Hindlimb muscle (tissue), 1 donor: ENCODE results near the gene UBAC2. TPM values are rescaled to one million over a fixed set of nuclear protein-coding genes. Genes with fewer than 3 reads are reported as not detected.

ENCODE experiments used
- DNase-seq: peaks from one replicate; pipeline ENCODE4 v3.0.0-alpha.2; 2013
- polyA plus RNA-seq: library from polyadenylated mRNA; unstranded; fragments of 120-200 nt; gene quantifications from one replicate; pipeline ENCODE4 v1.2.1, GENCODE V29; 2013; ENCODE audit not compliant: insufficient read length

UBAC2 gene
- polyA plus RNA-seq, 1 donor: 89.7 TPM

DNA sequence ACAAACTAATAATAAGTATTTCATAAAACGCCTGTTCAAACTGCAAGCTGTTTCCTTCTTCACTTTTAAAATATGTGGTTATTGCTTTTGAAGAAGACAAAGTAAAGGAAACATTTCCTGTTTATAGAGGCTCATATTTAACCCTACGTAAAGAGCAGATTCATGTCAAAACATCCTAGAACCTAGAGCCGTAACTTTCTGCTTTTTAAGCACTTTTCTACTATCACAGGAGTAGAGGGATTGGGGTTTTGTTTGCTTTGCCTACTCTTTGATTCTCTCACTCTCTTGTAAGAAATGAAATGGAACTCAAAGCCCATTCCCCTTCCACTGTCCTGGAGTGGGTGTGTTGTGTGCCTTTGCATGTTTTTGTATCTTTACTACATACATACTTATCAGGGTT, 160.5 kb downstream of the UBAC2 start:
- DNase-seq: no peak

- no peak for DNase-seq
Observed at GRCh38 chr13:99362362-99362761, 161.7 kb downstream of the UBAC2 start.

DNA sequence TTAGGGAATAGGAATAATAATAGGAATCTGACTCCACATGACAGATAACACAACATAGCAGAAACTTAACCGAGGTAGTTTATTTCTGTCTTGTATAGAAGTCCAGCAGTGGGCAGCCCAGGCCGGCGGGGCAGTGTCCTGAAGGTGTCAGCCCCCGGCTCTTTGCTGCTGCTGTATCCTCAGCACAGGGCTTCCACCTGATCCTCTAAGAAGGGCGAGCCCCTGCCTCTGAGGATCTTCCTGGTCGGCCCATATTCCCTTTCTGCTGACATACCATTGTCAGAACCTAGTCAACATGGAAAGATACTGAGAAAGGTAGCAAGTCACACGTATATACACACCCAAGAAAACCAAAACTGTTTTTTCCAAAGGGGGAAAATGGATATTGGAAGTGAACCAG, 162.7 kb downstream of the UBAC2 start:
- DNase-seq: no peak

DNA sequence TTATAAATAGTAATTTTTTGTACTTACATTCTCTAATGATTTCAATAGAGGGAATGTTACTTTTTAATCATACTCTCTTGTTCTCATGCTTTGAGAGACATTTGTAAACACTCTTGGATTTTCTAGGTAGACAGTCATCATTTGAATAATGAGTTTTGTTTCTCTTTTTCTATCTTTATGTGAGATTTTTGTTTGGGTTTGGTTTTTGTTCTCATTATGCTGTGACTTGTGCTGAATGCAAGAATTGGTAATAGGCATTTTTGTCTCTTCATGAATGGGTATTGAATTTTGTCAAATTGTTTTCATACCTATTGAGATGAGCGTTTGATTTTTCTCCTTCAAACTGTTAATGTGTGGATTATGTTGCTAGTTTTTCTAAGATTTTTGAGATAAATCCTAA, 163.3 kb downstream of the UBAC2 start:
- no peak for DNase-seq

- DNase-seq: no peak
Observed at GRCh38 chr13:99366075-99366987, 165.7 kb downstream of the UBAC2 start.

DNA sequence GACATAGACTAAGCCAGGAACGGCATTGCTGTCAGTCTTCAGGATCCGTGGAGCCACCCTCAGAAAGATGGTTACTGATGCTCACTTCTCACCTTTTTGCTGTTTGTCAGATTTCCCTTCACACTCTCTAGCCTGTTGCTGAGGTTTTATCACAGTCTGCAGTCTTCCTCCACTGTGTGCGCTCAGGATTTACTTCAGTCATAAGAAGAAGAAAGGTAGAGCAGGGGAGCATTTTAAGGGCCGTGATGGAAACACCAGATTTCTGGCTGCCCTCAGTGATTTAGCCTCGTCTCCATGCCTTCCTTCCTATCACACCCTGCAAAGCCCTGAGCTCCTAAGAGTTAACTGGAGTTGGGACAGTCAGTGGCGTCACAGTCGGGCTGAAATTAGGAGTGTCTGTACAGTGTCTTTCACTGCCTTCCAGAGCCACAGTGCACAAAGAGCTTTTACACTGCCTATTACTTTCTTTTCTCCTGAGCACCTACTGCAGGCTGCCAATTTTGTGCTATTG, 166.5 kb downstream of the UBAC2 start:
- DNase-seq: no peak

GRCh38 chr13:99367663-99368448, 167.2 kb downstream of the UBAC2 start:
- DNase-seq: no peak

DNA sequence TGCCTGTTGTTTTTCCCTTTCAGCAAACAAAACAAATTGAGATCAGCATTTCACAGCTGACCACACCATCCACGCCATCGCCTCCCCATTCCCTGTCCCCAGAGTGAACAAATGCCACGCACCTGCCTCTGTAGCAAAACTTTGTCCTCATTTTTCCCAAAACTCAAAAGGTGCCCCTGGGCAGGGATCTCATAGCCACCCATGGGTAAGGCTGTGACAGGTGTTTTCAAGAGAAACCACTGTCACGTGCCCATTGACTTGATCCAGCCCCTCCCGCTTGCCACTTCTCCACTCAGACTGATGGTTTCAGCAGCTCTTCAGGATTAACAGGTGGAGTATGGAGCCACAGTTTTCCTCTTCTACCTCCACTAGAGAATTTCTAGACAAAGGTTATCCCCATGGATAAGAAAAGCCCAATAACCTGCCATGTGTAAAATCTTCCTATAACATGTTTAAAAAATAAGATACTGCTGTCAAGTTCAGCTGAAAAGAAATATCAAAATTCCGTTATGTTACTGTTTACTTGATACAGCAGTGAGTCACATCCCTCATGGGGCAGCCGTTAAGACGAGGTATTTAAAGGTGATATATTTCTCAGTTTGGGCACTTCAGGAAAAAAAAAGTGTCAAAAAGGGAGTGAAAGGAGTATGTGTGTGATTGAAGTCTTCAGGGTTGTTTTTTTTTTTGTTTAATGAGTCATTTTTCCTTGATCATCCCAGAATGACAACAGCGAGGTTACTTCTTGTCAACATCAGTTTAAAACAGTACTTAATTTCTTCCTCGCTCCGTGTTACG, 170.0 kb downstream of the UBAC2 start:
- no peak for DNase-seq

DNA sequence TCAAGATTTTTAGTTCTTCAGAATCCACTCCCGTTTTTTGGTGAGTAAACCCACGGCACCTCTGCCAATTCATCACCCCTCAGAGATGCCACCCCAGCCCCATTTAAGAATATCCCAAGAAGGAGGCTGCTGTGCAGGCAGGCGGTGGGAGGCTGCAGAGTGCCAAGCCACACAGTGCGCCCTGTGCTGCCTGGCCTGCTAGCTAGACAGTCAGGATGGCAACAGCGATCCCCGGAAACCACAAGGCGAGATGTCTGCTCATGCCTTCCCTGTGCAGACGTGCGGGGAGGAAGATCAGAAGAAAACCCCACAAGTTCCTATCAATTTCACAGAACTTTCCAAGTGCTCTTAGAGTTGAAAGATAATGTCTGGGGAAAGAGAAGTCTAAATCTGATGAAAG, 171.3 kb downstream of the UBAC2 start:
- no peak for DNase-seq

- no peak for DNase-seq
Observed at GRCh38 chr13:99373436-99373835, 172.8 kb downstream of the UBAC2 start.

DNA sequence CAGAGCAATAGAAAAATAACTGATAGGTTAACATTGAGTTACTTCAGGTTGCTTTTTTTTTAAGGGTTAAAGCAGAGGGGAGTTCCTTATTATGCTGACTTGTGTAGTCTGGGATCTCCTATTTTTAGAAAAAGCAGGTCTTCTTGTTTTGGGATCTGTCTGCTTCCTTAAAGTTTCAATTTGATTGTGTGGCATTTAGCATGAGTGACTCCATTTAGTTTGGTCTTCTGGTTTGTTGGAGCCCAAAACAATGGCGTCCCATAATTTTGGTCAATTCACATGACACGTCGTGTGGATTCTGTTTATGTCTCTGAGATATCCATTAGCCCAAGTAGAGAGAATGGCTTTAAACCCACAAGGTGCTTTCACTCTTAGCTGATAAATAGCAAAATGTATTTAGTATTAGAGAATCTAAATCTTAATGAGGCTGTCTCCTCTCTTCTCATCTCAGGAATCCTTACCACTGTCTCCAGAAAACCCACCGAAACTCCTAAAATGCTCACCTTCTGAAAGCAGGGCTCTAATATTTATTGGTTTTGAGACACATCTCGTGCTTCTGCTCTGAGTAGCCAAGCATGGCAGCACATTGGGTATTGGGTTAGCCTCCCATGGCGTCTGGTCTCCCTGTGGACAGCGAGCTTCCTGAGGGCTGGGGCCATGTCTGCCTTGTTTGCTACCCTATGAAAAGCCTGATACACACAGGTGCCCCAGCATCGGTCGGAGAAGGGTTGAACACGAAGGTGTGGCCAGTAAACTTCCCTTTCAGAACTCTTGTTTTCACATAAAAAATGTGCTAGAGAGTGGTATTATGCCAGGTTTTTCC, 173.7 kb downstream of the UBAC2 start:
- DNase-seq: no peak

DNA sequence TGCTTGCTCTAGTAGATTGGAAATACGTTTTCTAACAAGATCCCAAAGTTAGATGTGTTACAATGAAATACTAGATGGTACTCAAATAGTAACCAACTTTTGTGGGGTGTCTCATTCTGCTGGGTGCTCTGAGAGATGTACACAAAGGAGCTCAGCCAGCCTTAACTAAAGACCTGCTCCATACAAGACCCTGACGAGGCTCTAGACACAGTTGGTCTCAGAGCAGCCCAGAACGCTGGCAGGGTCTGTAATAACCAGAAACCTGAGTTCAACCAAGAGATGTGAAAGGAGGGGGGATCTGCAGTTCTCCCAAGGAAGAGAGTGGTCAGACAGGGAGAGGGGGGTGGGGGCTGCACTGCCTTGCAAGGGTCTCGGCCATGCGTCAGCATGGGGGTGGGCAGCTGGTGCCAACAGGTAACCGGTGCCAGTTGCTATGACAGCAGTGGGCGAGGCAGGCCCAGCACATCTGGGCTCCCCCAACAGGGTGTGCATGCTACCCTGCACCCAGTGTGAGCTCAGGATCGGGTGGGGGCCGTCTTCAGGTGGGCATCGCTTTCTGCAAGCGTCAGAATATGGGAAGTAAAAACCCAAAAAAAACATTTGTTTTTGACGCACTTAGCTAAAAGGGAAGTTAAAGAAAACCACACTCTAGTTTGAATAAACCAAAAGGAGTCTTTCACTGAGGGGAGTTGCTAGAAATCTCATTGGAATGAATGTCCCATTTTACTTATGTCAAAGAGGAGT, 174.5 kb downstream of the UBAC2 start:
- no peak for DNase-seq

GRCh38 chr13:99375738-99376080, 175.1 kb downstream of the UBAC2 start:
- DNase-seq: no peak

- DNase-seq: no peak
Observed at GRCh38 chr13:99376132-99376531, 175.5 kb downstream of the UBAC2 start.

DNA sequence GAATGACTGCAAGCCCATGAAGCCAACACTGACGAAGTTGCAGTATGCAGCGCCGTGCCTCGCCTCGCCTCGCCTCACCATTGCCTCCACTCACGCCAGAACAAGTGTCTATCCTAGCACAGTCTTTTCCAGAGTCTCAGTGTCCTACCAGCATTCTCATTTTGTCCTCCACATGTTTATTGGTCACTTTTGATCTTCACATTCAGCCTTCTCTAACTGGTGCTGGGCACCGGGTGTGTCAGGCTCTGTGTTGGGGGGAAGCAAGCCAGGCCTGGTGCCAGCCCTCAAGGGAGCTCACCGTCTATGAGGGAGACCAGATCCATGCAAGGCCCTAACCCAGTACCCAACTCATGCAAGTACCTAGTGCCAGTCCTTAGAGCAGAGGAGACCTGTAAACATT, 176.3 kb downstream of the UBAC2 start:
- no peak for DNase-seq

DNA sequence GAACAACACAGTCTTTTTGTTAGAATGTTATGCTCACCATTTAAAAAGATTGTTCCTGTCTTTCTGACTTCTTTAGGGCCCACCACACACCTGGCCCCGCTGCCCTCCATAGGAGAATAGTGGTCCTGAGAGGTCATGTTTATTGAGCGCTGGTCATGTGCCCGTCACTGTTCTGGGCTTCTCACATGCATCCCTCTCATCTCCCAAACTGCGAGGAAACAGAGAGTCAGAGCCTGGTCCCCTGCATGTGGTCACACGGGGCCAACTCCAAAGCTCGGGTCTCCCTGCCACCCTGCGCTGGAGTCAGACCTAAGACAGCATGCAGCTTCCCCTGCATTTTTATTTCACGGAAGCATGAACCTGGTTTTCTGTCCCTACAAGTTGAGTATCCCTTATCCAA, 177.0 kb downstream of the UBAC2 start:
- DNase-seq: no peak

DNA sequence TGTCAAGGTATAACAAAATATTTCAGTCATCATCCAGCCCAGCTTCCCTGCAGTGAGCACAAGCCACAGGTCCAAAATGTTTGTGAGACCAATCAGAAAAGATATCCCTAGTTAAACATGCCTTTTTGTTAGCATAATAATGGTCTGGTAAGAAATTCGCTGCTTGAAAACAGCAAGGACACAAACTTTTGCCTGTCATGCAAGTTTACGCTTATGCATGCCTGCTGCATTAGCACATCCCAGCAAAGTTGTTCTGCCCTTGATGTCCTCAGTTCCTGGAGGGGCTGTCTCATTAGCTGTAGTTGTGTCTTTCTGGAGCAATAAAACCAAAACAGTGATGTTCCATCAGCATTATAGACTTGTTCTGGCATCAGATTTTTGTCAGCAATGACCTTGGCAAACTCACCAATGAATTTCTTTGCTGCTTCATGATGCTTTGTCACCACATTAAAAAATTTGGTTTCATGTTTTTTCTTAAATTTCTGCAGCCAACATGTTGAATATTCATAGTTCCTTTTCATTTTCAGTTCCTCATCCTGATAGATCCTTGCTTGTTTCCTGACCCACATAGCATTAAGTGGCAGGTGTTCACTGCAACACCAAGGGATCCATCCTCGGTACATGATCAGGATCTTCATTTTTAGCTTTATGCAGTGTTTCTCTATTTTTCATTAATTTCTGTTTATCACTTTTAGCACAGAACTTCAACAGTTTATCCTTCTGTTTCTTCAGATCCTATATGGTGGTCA, 178.5 kb downstream of the UBAC2 start:
- DNase-seq: no peak

DNA sequence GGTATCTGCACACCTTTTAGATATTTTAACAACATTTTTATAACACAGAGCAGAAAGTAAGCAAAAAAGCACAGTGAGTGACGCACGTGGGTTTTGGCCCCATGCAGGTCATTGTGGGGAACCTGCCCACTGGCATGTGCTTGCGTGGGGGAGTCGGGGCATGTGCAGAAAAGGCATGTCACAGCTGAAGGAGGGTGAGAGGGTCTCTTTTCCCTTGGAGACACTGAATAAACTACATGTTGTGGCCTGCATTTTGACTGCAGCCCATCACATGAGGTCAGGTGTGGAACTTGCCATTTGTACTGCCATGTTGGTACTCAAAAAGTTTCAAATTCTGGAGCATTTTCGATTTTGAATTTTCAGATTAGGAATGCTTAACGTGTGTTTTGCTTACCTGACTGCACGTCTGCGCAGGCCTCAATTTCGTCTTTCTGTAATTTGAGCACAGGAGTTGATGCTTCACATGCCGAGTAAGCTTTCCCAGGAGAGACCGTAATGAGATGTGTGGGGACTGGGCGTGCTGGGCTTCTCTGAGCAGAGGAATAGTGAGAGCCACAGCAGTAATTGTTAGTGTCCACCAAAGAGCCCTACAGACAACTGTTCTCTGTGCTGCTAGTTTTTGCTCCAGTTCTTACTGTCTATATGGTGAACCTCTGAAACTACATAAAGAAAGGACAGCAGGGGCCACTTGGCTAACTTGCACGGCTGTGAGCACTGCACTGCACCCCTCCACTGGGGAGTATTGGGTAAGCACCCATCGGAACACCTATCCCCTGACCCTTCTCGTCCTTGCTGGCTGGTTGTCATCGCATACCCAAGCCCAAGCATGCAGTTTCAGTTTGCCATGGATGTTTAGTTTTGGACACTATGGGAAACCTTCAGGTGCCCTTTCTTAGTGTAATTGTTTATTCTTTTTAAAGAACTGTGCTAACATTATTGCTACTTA, 179.5 kb downstream of the UBAC2 start:
- DNase-seq: no peak
